Epithelial cell of proximal tubule (primary cell): Measurements from ENCODE around the gene RUNX2. TPM values are rescaled to one million over a fixed set of nuclear protein-coding genes. Genes with fewer than 3 reads are reported as not detected.

Experiments
- DNase-seq: peaks from one replicate; pipeline ENCODE4 v3.0.0-alpha.2; 2011; ENCODE audit warnings: low read depth
- H3K4me3 ChIP-seq: 2 replicates; pipeline ENCODE4 v1.5.1; 2011; ENCODE audit warnings: low read depth, mild to moderate bottlenecking, low read length
- total RNA-seq: library from RNA; depleted of rRNA; stranded (reverse); fragments of >200 nt; gene quantifications from 2 replicates; pipeline ENCODE4 v1.2.3, GENCODE V29; 2015
- TF ChIP-seq, protein P1 (sequence below): conservative IDR thresholded peaks from 2 replicates; pipeline ENCODE4 v1.5.1; 2012; ENCODE audit warnings: low read depth, mild to moderate bottlenecking, low read length

RUNX2 gene
- total RNA-seq, 1 donor from 2014 or later, result 13.1 TPM

DNA sequence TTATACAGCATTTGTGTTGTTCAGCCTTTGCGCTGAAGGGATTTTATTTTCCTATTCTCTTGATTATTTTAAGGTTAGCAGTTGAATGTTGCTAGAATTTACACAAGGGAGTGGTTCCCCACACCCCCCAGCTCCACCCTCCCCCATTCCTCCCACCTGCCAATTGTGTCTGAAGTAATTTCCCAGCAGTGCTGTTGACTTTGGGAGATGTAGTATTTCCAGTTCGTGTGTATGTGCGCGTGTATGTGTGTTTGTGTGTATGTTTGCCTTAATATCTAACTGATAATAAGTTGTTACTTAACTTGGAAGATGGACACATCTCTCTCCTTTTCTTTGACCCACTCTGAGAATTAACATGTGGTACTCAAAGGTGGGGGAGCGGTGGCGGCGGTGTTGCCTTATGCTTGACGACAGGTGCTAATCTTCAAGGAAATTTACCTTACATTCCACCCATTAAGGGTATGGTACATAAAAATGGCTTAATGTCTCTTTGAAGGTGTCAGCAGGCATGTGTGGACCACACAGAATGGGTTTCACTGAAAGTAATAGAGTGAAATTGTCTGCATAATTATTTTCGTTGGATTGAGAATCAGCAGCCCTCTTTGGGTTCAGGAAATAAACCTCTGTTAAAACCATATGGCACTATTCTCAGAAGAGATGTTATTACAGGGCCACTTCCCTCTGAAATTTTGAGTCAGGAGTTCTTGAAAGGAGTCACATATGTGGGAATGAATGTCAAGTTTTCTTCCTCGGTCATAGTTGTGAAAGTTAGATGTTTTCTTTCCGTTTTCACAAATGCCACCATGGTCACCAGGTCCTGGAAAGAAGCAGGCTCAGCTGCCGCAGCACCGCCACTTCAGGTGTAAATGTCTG lies 145.2 kb downstream of the RUNX2 start:
- no peak overlapping the region for H3K4me3 ChIP-seq
- DNase-seq, result no peak
- TF ChIP-seq, protein P1, sequence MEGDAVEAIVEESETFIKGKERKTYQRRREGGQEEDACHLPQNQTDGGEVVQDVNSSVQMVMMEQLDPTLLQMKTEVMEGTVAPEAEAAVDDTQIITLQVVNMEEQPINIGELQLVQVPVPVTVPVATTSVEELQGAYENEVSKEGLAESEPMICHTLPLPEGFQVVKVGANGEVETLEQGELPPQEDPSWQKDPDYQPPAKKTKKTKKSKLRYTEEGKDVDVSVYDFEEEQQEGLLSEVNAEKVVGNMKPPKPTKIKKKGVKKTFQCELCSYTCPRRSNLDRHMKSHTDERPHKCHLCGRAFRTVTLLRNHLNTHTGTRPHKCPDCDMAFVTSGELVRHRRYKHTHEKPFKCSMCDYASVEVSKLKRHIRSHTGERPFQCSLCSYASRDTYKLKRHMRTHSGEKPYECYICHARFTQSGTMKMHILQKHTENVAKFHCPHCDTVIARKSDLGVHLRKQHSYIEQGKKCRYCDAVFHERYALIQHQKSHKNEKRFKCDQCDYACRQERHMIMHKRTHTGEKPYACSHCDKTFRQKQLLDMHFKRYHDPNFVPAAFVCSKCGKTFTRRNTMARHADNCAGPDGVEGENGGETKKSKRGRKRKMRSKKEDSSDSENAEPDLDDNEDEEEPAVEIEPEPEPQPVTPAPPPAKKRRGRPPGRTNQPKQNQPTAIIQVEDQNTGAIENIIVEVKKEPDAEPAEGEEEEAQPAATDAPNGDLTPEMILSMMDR, result no peak

DNA sequence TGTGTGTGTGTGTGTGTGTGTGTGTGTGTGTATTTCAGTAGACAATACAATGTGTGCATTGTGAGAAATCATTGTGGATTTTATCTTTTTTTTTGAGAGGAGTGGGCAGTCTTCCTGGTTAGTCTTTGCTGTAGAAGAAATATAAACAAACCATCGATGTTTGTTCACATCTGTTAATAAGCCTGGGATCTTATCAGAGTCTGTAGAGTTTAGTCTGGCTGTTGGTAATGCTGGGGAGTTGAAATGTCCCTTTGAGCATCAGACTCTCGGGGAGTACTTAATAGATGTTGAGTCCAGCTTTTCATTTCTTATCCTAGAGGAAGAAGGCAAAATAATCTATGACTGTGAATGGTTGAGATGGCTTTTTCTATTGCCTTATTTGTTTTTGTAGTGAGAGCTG lies 146.2 kb downstream of the RUNX2 start:
- no peak for DNase-seq
- no peak overlapping the region for H3K4me3 ChIP-seq
- TF ChIP-seq, protein P1, result no peak

DNA sequence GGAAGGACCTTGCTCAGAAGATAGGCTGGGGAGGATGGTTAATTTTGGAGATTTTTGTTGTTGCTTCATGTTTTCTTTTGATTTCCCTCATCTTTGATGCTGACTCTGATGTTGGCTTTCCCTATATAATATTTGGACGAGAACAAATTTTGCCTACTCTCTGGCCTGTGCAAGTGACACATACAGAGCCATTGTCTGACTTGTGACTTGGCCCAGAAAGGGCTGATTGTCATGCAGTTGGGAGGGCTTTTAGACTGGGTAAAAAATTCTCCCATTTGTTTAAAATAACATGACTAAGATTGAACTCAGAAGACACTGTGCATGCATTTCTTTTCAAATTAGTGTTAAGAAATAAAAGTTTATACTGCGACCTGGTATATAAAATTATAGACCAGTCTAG lies 148.2 kb downstream of the RUNX2 start:
- H3K4me3 ChIP-seq, result no peak overlapping the region
- TF ChIP-seq, protein P1, result no peak
- DNase-seq, result no peak

DNA sequence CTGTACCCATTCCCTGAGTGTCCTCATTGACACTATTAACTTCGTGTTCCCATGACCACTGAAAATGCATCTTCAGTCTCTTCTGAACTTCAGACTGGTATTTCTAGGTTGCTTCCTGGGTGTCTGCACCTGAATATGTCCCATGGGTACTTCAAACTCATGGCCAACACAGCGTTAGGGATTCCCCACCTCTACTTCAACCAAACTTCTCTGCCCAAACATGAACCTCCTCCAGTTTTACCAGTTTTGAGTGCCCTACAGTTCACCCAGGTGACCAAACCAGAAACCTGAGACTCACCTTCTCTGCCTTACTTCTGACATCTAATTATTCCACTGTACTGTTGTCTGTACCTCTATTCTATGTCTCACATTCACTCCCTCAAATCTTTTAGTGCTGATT lies 149.1 kb downstream of the RUNX2 start:
- no peak overlapping the region for H3K4me3 ChIP-seq
- TF ChIP-seq, protein P1, result no peak
- DNase-seq, result no peak

DNA sequence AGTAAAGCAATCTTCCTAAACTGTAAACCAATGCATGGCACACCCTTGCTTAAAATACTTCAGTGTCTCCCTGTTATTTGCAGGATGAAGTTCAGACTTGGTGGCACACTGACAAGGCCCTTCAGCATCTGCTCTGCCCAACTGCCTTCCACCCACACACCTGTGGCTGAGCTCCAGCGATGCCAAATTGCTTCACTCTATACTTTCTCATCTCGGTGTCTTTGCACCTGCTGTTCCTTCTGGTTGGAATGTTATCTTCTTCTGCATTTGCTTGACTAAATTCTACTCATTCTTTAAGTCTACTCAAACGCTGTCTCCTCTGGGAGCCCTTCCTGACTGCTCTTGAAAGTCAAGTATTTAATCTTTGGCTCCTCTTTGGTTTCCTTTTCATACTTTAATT lies 149.7 kb downstream of the RUNX2 start:
- H3K4me3 ChIP-seq, result no peak overlapping the region
- DNase-seq, result no peak
- TF ChIP-seq, protein P1, result no peak

DNA sequence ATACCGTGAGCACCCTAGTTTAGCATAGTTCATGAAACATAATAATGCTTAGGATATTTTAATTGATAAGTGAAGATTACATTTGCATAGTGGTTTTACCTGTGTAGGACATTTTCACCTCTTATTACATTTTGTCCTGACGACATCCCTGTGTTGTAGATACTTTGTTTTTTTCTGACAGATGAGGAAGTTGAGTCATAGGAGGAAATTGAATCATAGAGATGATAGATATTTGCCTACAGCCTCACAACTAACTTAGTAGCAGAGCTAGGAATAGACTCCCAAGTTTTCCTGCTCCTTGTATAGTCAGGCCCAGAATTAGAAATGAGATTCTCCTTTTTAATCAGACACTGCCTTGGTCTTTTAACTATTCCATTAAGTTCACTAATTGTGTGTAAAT lies 150.1 kb downstream of the RUNX2 start:
- DNase-seq, result no peak
- TF ChIP-seq, protein P1, result no peak
- no peak overlapping the region for H3K4me3 ChIP-seq
